Measurements from ENCODE around the gene SNX32.
"Not testable (repeated sequence)": the region's sequence is repeated elsewhere in the genome, so short reads cannot be mapped to it uniquely, and the experiment has no call there.

The SNX32 gene

GRCh38 chr11:65822776-65823528, 10.8 kb upstream of the SNX32 start:
- no peak for DNase-seq (ENCODE audit: low read depth in 2 of 2)

- no peak for DNase-seq (ENCODE audit: low read depth in 2 of 2)
These were observed 6.6 kb upstream of the SNX32 start for GRCh38 chr11:65826984-65827735.

- no peak for DNase-seq (ENCODE audit: low read depth in 2 of 2)
These were observed 4.3 kb upstream of the SNX32 start for GRCh38 chr11:65829459-65829858.

- not testable (repeated sequence) for DNase-seq (ENCODE audit: low read depth in 2 of 2)
These were observed 1.5 kb upstream of the SNX32 start for GRCh38 chr11:65832231-65832630.

GRCh38 chr11:65834202-65834601, 439 bp downstream of the SNX32 start:
- no peak for DNase-seq (ENCODE audit: low read depth in 2 of 2)

- DNase-seq (ENCODE audit: low read depth in 2 of 2), result no peak
These were observed 8.4 kb downstream of the SNX32 start for GRCh38 chr11:65842144-65842543.

GRCh38 chr11:65843811-65844210, 10.0 kb downstream of the SNX32 start:
- DNase-seq (ENCODE audit: low read depth in 2 of 2), result no peak

- no peak for DNase-seq (ENCODE audit: low read depth in 2 of 2)
These were observed 10.6 kb downstream of the SNX32 start for GRCh38 chr11:65844231-65844872.

- no peak for DNase-seq (ENCODE audit: low read depth in 2 of 2)
These were observed 14.0 kb downstream of the SNX32 start for GRCh38 chr11:65847746-65848145.

- DNase-seq (ENCODE audit: low read depth in 2 of 2), result not testable (repeated sequence)
These were observed 14.9 kb downstream of the SNX32 start for GRCh38 chr11:65848693-65849092.

- DNase-seq (ENCODE audit: low read depth in 2 of 2), result no peak
These were observed 15.6 kb downstream of the SNX32 start for GRCh38 chr11:65849366-65849765.

- no peak for DNase-seq (ENCODE audit: low read depth in 2 of 2)
These were observed 16.0 kb downstream of the SNX32 start for GRCh38 chr11:65849771-65850216.

- no peak for DNase-seq (ENCODE audit: low read depth in 2 of 2)
These were observed 16.7 kb downstream of the SNX32 start for GRCh38 chr11:65850217-65851082.

- no peak for DNase-seq (ENCODE audit: low read depth in 2 of 2)
These were observed 17.4 kb downstream of the SNX32 start for GRCh38 chr11:65851083-65851579.

GRCh38 chr11:65851811-65852507, 18.2 kb downstream of the SNX32 start:
- DNase-seq (ENCODE audit: low read depth in 2 of 2), result no peak

- no peak for DNase-seq (ENCODE audit: low read depth in 2 of 2)
These were observed 18.9 kb downstream of the SNX32 start for GRCh38 chr11:65852508-65853245.

GRCh38 chr11:65853246-65853979, 19.6 kb downstream of the SNX32 start:
- DNase-seq (ENCODE audit: low read depth in 2 of 2), result no peak

GRCh38 chr11:65854161-65854592, 20.4 kb downstream of the SNX32 start:
- DNase-seq (ENCODE audit: low read depth in 2 of 2), result no peak
